ENCODE measurements around the gene VAV3.

VAV3 gene

GRCh38 chr1:107802654-107803053 is 162.3 kb downstream of the VAV3 start:
- DNase-seq (ENCODE audit: low read depth), result no peak
- no peak overlapping the region for H3K4me3 ChIP-seq (ENCODE audit: low read length)
- no peak for TF ChIP-seq CTCF (IDR thresholded peaks at IDR 0.05; ENCODE audit: insufficient read depth, low read depth, low read length, missing control alignments)

GRCh38 chr1:107795994-107796393 is 169.0 kb downstream of the VAV3 start:
- DNase-seq (ENCODE audit: low read depth), result no peak
- no peak overlapping the region for H3K4me3 ChIP-seq (ENCODE audit: low read length)
- no peak for TF ChIP-seq CTCF (IDR thresholded peaks at IDR 0.05; ENCODE audit: insufficient read depth, low read depth, low read length, missing control alignments)

- TF ChIP-seq CTCF (IDR thresholded peaks at IDR 0.05; ENCODE audit: insufficient read depth, low read depth, low read length, missing control alignments), result no peak
- no peak for DNase-seq (ENCODE audit: low read depth)
- no peak overlapping the region for H3K4me3 ChIP-seq (ENCODE audit: low read length)
Measured at GRCh38 chr1:107795441-107795840, 169.5 kb downstream of the VAV3 start.

- TF ChIP-seq CTCF (IDR thresholded peaks at IDR 0.05; ENCODE audit: insufficient read depth, low read depth, low read length, missing control alignments), result no peak
- no peak overlapping the region for H3K4me3 ChIP-seq (ENCODE audit: low read length)
- no peak for DNase-seq (ENCODE audit: low read depth)
Measured at GRCh38 chr1:107794571-107794970, 170.4 kb downstream of the VAV3 start.

GRCh38 chr1:107793896-107794453 is 171.0 kb downstream of the VAV3 start:
- DNase-seq (ENCODE audit: low read depth), result no peak
- TF ChIP-seq CTCF (IDR thresholded peaks at IDR 0.05; ENCODE audit: insufficient read depth, low read depth, low read length, missing control alignments), result no peak
- H3K4me3 ChIP-seq (ENCODE audit: low read length), result no peak overlapping the region

- no peak for DNase-seq (ENCODE audit: low read depth)
- no peak overlapping the region for H3K4me3 ChIP-seq (ENCODE audit: low read length)
- TF ChIP-seq CTCF (IDR thresholded peaks at IDR 0.05; ENCODE audit: insufficient read depth, low read depth, low read length, missing control alignments), result no peak
Measured at GRCh38 chr1:107791348-107791747, 173.6 kb downstream of the VAV3 start.

- no peak overlapping the region for H3K4me3 ChIP-seq (ENCODE audit: low read length)
- DNase-seq (ENCODE audit: low read depth), result peak; percentile 44
- no peak for TF ChIP-seq CTCF (IDR thresholded peaks at IDR 0.05; ENCODE audit: insufficient read depth, low read depth, low read length, missing control alignments)
Measured at GRCh38 chr1:107789817-107790524, 175.0 kb downstream of the VAV3 start.

All from epithelial cell of esophagus (primary cell).